HG03439 (cell line): Measurements from ENCODE around the gene TINCR.
"Not testable (repeated sequence)": the region's sequence is repeated elsewhere in the genome, so short reads cannot be mapped to it uniquely, and the experiment has no call there.

Experiments
- ATAC-seq: cut with Tn5 transposase; IDR thresholded peaks from one replicate; pipeline ENCODE4 v1.9.1; 2021; ENCODE audit warnings: mild to moderate bottlenecking, moderate library complexity; ENCODE audit not compliant: unreplicated experiment

The TINCR gene

DNA sequence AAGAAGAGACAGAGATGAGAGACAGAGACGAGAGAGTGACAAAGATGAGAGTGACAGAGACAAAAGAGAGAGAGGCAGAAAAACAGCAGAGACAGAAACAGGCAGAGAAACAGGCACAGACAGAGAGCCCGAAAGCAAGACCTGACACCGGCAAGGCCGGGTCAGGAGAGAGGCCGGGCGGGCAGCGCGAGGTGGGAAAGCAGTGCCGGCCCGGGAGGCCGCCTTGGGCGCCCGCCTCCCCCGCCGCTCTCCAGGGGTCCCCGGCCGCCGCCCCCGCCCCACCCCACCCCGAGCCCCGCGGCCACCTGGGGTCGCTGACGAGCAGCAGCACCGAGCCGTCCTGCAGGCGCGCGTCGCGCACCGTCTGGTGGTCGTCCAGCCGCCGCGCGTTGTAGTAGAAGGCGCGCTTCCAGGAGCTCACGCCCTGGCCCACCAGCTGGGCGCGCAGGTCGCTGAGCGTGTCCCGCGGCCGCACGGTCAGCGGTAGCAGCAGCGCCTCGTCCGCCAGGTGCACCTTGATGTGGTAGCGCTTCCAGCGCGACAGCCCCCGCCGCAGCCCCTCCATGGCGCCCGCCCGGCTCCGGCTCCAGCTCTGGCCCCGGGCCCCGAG is at the start of gene TINCR:
TINCR (minus strand) TSS at position 594 of the 610 bp plus-strand sequence.
- ATAC-seq, result no peak

DNA sequence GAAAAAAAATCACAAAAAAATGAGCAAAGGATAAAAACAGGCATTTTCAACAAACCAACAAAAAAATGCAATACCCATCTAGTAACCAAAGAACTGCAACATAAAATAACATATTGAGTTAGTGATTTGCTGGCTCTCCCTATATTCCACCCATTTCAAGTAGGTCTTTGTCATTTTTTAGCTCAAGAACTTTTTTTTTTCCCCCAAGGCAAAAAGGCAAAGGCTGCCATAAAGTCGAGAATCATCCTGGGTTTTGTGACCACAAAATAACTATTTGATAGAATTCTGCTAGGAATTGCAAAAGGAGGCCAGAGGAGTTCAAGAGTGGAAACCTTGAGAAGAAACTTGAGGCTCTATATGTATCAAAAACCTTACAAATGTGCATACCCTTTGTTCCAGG is 49.3 kb upstream of the TINCR start:
- ATAC-seq, result no peak

DNA sequence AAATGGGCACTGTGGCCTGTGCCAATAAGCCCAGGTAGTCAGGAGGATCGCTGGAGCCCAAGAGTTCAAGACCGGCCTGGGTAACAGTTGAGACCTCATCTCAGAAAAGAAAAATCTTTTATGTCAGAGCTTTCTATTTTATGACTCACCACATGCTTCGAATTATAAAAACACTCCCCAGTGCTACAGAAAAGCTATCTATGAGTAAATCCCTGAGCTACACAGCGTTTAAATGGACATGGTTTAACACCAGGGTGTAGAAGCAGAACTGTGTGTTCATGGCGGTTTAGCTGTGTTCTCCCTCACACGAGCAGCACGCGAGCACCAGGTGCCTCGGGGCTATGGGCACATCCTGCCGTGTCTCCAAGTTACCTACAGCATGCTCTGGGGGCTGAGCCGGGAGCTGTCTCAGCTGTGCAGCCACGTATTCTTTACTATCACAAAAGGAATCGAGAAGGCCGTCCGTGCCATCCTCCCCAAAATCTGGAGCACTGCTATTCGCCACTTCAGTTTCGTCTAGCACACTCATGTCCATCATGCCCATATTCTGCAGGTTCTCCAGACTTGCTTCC is 48.1 kb upstream of the TINCR start:
- no peak for ATAC-seq

DNA sequence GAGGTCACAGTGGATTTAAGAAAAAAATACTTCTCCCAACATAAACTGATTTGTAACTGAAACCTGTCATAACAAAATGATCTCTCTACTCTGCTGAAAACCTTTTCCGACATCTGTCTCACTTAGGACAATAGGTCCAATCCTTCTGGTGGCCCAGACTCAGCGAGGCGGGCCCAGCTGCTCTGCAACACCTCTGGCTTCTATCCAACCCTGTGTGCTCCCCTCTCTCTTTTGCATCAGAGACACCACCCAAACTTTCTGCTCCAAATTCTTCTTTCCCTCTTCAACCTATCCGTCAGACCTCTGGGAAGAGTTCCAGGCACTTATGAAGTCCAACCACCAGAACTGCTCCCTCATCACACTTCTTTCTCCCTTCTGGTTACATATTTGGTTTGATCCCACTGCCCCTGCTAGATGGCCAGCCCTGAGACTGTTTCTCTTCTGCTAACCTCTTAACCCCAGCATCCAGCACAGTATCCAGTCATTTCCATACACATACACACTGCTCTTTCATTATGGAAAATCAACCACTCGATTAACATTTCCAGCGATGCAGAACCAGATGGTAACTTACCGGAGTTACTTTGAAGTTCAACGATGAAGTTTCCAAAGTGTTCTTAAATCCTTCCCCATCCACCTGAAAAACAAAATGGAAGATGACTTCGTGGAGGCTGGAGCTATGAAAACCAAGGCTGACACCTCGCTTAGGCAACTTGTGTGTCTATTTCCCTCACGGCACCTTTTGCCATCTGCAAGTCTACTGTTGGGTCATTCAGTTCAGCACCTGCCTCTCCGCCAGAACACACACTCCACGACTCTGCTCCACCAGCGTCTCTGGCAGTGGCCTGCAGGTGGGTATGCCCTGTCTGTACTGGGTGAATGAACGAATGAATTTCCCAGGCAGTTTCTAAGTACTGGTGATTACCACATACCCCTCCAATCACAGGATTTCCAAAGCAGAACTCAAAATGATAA is 45.4 kb upstream of the TINCR start:
- no peak for ATAC-seq

DNA sequence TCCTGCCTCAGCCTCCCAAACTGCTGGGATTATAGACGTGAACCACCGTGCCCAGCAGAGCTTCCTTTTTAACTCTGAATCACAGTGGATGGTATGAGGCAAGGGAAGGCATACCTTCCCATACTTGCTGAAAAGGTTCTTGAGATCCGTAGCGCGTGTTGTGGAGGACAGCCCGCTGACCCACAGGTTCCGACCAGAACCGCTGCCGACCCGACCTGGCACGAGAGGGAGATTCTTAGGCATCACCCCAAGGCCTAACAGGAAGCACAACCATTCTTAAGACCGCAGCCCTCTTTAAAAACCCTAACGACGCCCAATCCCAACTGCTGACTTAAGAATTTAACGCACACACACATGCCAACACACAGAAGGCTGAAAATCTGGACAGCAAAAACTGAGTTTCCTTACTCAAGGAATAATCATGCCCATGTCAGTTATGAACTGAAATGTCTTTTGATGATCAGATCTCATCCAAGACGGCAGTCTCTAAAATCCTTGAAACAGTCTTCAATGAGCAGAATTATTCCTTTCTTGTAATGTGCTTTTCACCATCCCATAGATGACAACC is 42.2 kb upstream of the TINCR start:
- ATAC-seq, result no peak

DNA sequence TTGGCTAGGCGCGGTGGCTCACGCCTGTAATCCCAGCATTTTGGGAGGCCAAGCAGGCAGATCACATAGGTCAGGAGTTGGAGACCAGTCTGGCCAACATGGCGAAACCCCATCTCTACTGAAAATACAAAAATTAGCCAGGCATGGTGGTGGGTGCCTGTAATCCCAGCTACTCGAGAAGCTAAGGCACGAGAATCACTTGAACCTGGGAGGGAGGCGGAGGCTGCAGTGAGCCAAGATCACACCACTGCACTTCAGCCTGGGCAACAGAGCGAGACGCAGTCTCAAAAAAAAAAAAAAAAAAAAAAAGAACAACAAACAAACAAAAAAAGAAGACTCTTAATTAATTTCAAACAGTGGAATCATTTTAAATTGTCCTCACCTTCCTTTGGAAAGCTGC is 41.0 kb upstream of the TINCR start:
- ATAC-seq, result not testable (repeated sequence)

DNA sequence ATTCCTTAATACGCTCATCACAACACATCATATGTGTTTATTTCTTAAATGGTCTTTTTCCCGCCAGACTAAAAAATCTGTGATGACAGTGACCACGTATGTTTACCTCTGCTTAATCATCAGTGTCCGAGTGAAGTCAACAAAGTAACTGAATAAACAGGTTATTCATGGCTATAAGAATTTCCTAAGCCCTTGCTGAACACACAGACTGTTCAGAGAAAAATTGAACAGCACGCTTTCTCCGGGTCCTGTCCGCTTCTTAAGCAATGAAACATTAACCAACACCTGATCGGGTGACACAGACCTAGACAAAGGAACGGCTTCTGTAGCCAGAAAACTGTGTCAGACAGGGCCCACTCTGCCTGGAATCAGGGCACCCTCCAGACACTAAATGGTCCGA is 40.5 kb upstream of the TINCR start:
- no peak for ATAC-seq

DNA sequence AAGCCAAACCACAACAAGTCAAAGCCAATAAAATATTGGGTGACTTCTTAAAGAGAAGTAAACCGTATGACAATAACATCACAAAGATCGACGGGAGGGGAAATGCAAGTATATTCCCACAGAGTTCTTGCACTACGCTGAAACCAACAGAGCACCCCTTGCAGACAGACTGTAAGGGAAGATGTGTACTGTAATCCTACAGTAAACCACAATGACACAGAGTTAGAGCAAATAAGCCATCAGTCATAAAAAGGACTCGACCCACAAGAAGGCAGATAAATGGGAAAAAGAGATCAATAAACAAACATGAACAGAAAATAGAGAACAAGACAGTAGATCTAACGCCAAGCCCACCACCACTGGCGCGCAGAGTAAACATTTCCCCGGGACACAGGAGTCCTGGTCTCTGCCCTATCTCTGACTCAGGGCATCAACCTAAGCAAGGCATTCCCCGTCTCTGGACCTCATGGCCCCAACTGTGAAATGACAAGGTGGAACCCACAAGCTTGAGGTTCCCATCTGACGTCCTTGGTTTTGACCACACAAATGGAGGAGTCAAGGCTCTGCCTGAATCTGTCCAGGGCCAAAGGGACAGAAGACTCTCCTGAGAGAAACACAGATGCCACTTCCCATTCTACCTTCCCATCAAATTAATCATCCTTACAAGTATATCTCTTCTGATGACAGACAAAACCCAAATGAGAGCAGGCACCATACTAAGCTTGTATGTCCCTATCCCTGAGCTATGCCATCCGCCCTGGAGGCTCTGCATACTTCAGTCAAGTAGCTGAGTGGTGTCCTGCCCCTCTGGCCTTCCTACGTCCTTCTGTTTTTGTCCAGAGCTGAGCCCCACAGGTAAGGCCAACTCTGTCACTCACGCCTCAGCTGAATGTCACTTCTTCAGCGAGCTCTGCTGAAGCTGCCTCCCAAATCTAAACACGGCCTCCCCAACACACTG is 39.8 kb upstream of the TINCR start:
- ATAC-seq, result no peak

DNA sequence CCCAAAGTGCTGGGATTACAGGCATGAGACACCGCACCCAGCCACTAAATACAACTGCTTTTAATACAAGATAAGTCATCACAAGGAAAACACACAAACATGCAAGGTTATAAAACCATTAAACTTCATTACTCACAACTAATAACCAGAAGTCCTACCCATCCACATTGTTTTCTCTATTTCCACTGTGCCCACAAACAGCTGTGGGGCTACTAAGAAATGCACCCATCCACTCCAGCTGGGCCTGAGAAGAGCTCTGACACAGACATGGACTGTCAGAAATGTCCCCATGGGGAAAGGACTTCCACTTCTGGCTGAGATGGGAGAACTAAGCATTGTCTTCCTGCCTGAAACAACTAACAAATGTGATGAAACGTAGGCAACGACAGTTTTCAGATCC is 37.6 kb upstream of the TINCR start:
- no peak for ATAC-seq

DNA sequence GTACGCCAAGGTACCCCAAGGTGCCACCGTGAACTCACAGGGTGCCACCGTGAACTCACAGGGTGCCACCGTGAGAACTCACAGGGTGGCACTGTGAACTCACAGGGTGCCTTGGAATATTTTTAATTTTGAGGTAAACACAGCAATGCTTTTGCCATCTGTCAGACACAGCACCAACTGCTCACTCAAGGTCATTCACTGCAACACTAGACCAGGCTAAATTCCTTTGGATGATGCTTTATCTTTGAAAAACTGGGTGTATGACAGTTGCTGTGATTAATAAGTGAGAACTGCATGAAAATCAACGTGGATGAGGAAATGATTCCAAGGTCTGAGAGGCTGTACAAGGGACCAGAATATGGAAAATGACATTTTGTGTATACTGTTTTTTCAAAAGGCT is 35.9 kb upstream of the TINCR start:
- ATAC-seq, result no peak

DNA sequence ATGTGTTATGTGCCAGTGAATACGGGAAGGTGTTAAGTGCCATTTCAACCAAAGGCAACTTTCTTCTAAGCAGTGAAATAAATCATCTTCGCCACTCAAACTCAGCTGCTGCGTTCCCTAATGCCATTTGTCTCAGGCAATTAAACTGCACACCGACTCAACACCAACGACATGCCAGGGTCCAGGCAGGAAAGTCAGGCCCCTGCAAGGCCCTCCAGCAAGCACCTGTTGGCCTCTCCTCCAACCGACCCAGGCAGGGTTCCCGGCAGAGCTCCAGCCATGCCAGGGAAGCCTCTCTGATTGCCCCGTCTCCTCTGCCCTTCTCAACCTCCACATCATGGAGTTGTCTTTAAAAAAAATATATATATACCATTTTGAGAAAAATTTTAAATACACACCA is 33.0 kb upstream of the TINCR start:
- ATAC-seq, result no peak

DNA sequence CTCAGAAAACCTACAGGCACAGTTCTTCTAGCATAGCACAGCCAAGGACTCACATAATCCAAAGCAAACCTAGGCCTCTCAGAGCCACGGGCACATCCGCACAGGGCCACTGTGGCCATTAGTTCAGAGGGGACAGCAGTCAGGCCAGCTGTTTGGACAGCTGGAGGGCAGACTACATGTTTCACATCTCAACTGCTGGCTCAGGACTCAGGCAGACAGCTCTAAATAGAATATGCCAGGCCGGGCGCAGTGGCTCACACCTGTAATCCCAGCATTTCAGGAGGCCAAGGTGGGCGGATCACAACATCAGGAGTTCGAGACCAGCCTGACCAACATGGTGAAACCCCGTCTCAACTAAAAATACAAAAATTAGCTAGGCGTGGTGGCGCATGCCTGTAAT is 28.0 kb upstream of the TINCR start:
- ATAC-seq, result no peak

DNA sequence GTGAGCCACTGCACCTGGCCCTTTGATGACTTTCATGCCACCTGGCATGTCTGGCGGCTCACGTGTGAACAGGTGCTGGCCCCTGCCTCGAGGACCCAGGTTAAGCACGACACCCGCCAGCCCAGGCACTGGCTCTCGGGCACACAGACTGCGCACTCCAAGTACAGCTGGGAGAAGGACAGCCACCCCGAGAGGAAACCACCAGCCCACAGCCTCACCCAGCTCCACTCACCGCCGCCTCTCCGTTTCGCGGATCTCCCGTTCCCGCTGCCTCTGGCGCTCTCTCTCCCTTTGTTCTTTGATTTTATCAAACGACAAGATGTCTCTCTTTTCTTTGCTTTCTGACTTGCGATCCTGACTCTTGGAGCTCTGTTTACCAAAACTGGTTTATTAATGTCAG is 27.4 kb upstream of the TINCR start:
- ATAC-seq, result no peak

DNA sequence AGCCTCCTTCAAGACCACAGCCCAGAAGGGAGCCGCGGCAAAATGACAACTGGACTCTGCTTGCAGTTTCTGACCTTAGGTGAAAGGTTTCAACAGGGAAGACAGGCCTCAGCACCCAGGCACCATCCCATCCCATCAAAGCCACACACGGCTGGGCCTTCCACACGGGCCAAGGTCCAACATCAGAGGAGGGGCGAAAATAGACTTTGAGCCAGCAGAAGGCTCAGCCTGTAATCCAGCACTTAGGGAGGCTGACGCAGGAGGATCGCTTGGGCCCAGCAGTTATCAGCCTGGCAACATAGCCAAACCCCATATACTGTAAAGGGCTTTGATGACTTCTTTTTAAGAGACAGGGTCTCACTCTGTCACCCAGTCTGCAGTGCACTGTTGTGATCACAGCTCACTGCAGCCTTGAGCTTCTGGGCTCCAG is 26.8 kb upstream of the TINCR start:
- no peak for ATAC-seq

DNA sequence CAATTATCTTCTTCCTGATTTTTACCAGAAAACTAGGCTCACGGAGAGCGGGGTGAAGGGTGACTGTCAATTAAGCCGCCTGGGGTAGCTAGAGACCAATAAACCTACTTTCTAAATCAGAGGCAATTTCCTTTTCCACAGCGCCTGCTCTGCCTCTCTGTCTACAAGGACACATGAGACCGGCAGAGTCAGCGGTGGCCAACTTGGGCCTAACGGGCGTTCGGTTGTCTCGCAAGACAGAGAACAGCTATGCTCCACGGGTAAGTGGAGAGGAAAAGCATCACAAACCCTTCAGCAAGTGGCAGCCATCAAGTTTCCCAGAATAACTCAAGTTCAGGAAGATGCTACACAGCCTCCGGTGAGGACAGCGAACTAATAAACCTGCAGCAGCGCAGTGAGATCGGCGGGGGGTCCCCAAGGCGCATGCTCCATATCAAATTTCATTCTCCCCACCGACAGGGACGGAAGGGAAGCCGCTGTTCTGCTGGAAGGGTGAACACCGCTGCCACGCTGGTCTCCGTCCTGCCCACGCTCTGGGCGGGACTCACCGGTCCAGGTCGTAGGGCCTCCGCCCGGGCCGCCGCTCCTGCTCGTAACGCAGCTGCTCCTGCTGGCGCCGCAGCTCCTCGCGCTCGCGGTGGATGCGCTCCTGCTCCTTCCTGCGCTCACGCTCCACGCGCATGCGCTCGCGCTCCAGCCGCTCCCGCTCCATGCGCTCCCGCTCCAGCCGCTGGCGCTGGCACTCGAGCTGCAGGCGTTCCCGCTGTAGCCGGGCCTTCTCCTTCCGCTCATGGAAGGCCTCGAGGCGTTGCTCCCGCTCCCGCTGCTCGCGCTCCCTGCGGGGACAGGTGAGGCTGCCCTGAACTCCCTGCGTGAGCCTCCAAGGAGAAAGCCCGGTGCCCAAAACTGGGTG is 25.8 kb upstream of the TINCR start:
- ATAC-seq, result no peak

DNA sequence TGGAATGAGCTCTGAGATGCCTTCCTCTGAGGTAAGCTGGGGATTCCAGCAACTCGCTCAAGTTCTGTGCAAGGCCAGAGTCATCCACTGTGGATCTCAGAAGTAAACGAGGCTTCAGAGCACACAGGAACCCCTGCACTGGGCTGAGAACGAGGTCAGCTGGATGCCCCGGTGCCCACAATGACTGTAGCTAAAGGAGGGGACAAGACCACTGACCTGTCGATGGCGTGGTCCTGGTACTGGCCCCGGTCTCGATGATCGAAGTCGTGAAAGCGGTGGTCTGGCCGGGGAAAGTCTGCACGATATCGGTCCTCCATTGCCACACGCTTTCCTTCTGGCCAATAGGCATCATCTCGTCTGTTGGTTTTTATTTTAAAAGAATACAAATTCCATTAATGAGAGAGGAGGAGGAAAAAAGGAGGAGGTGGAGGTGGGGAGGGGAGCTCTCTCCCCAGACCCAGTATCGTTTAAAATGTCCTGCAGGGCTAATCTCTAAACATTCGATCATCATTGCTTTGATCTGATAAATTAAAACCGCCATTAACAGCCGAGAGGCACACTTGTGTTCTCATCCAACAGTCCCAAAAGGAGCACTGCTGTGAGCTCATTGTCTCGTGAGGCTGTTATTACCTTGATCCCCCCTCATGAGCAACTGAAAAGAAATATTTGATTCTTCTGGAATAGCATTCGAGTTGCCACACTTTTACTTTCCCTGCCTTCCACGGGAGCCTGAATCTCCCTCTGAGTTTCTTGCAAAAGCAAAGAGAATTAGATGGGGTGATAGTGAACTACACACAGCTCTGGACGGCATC is 25.0 kb upstream of the TINCR start:
- no peak for ATAC-seq

DNA sequence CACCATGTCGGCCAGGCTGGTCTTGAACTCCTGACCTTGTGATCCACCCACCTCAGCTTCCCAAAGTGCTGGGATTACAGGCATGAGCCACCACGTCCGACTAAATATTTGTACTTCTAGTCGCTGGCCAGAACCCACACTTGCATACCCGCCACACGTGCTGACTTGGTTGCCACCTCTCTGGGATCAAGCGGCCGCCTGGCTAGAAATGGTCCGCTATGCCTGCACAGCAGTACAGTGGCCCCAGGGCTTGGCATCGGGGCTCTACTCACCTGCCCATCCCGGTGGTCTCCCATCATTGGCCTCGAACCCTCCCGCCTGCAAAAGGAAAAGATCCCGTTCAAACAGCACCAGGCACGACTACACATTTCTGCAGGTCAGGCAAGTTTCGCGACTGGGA is 23.7 kb upstream of the TINCR start:
- no peak for ATAC-seq

DNA sequence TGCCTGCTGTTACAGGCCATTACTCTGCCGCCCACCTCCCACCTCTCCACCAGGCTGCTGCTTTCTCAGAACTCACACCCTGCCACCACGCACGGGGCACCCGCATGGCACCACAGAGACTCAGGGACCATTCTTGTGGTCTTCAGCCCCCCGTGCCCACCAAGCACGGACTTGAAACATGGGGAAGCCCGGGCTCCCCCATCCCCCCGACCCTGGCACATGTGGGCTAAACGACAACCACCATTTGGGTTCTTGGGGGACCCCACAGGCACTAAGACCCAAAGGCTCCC is 23.1 kb upstream of the TINCR start:
- no peak for ATAC-seq
